ENCODE data around the gene AGRN.
A peak's percentile ranks its signal among the peaks of the same experiment; 100 is the strongest.
"Not testable (repeated sequence)": the region's sequence is repeated elsewhere in the genome, so short reads cannot be mapped to it uniquely, and the experiment has no call there.

Gene AGRN

DNA sequence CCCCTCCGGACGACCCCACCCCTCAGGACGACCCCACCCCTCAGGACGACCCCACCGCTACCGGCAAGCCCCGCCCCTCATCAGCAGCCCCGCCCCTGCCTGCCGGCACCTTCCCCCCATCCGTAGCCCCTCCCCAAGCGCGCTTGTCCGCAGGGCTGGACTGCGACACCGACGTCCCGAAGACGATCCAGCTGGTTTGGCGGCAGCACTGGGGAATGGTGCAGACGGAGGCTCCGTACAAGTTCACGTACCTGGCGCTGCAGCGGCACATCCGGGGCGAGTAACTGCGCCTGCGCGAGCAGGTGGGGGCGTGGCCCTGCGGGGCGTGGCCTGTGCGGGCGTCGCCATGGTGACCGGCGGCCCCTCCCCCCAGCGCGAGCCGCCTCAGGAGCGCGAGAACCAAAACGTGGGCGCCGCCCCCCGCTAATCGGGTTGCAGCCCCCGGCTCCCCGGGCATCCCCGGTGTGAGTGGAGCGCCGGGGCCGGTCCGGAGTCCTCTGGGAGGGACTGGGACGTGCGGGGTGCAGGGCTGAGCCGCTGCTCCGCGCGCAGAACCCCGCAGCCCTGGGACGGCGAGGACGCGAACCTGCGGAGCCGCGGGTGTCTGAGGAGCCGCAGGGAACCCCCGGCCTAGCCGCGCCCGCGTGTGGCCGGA is 49.3 kb downstream of the AGRN start:
- DNase-seq = peak; percentile 84

- DNase-seq = no peak
Observed at GRCh38 chr1:1069711-1070676, 50.1 kb downstream of the AGRN start.

DNA sequence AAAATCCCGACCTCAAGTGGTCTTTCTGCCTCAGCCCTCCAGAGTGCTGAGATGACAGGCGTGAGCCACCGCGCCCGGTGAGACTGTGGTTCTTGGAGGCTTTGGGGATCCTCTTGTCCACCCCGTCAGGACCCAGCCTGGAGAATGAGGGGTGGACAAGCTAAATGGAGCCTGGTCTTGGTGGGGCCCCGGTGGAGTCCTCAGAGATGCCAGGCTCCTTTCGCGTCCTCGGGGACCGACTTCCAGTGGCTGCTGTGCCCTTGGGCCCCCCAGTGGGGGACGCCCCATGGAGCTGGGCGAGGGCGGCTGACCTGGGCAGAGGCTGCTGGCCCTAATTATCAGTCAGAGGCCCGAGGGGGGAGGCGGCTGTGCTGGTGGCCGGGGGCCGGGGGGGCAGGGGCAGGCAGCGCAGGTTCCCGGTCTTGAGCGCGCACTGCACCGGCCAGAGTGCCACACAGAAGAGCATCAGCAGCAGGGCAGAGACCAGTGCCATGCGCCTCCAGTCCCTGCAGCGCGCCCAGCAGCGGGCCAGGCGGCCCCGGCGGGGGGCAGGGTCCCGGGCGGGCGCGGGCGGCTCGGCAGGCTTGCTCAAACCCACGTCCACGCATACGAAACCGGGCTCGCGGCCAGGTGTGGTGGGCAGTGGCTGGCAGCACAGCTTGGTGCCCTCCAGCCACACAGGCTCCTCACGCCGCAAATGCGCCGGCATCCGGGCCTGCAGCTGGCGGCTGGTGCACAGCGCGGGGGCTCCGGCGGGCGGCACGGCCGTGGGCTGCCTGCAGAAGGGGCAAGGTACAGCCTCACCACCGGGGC is 51.8 kb downstream of the AGRN start:
- DNase-seq = no peak

DNA sequence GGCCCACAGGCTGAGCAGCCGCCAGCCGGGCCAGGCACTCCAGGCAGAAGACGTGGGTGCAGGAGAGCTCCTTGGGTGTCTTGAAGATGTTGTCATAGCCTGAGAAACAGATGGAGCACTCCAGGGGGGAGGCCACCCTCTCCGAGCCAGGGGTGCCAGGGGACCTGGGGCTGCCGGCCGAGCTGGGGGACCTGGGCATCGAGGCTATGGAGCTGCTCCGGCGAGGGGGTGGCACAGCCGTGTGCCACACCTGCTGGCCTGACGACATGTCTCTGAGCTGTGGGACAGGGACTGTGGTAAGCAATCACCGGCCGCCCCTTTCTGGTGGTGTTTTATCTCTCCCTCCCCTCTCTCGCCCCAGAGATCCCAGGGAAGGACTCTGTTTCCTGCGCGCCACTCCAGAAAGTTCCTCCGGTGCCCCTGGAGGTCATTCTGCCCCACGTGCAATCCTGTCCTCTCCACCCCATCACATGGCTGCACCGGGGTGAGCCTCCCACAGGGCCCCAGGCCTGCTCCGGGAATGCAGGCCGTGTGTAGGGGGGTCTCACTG is 52.5 kb downstream of the AGRN start:
- no peak for DNase-seq

DNA sequence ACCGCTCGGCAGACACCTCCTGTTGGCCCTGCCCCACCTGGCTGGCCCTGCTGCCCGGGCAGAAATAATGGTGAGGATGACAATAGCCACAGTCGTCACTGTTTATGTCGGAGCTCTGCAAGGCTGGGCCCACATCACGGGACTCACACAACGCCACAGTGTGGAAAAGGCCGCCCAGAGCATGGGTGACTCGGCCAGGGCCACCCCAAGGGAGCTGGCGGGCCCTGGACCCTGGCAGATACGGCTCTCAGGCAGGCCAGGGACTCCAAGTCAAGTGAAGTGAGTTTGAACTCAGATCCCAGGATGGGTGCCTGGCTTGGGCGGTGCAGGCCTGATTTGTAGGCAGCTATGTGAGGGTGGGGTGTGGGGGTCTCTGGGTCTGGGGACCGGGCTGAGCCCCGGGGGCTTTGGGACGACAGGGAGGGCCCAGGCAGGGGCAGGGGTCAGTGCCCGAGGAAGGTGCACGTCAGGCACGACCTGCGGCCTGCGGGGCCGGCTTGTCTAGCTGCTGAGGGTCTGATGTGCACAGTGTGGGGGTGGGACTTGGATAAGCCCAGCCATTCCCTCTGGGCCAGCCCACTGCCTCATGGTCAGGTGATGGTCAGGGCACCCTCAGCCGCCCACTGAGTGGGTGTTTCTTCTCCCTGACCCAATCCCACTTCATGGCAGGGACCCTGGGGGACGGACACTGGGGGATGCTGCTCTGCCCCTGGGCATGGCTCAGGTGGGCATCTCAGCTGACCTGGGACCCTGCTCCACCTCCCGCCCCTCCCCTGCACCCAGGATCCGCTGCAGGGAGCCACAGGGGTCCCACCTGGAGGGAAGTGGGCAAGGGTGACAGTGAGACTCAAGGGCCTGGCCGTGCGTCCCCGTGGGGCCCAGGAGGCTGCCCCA is 53.2 kb downstream of the AGRN start:
- DNase-seq = no peak

DNA sequence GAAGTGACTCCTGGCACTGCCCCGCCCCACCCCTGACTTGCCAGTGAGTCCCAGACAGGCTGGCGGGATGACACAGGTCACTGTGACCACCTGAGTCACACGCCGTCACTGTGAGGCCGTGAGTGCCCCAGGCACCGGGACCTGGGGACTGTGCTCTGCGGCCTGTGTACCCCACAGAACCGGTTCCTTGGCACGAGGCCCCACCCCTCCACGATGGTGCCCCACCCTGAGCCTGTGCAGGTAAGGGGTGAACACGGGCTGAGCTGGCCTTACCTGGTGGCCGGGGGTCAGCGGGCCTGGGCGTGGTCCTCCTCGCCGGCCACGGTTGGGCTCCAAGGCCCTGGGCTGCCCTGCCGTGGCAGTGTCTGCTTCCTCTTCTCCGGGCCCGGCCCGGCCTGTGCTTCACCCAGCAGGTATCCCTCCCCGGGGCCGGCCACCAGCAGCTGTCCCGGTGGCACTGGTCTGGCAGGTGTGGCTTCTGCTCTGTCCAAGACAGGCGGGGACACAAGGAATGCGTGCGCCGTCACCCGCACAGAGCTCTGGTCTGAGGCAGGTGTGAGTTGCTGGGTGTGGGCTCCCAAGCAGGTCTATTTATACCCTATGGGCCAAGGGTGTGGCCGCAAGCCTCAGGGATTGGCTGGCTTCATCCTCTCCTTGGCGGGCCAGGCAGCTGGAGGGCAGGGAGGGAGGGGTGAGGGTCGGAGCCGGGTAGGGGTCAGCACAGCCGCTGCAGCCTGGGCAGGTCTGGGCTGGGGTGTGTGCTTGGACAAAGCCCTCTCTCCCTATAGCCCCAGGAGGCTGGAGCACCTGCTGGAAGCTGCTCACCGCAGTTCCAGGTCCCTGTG is 54.0 kb downstream of the AGRN start, which contains the start of gene RNF223:
Gene RNF223 (minus strand): TSS at position 564 of the 845 bp plus-strand sequence. CDS start 1,740 bp downstream, outside the sequence.
- DNase-seq = no peak

DNA sequence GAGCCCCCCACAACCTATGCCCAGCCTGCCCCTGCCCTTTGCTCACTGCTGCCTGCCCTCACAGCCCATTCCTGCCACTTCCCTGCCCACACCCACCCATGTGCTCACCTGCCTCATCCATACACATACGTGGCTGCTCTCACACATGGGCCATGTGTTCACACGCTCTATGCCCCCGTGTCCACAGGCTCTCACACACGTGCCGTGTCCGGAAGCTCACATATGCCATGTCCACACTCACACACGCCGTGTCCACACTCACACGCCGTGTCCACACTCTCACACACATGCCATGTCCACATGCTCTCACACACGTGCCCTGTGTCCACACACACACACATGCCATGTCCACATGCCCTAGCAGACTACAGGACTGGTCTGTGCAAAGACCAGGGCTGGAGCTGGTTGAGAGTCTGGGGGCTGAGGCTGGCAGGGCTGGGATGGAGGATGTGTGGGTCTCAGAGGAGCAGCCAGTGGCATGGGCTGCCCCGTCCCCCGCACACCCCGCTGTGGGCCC is 54.8 kb downstream of the AGRN start:
- no peak for DNase-seq

GRCh38 chr1:1075148-1075935 is 55.4 kb downstream of the AGRN start:
- no peak for DNase-seq

DNA sequence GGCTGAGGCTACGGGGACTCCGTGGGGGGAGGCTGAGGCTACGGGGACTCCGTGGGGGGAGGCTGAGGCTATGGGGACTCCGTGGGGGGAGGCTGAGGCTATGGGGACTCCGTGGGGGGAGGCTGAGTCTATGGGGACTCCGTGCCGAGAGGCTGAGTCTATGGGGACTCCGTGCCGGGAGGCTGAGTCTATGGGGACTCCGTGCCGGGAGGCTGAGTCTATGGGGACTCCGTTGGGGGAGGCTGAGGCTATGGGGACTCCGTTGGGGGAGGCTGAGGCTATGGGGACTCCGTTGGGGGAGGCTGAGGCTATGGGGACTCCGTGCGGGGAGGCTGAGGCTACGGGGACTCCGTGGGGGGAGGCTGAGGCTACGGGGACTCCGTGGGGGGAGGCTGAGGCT is 57.5 kb downstream of the AGRN start:
- DNase-seq = not testable (repeated sequence)

- no peak for DNase-seq
Observed at GRCh38 chr1:1079408-1080121, 59.6 kb downstream of the AGRN start.

GRCh38 chr1:1080122-1080757 is 60.3 kb downstream of the AGRN start:
- DNase-seq = no peak

DNA sequence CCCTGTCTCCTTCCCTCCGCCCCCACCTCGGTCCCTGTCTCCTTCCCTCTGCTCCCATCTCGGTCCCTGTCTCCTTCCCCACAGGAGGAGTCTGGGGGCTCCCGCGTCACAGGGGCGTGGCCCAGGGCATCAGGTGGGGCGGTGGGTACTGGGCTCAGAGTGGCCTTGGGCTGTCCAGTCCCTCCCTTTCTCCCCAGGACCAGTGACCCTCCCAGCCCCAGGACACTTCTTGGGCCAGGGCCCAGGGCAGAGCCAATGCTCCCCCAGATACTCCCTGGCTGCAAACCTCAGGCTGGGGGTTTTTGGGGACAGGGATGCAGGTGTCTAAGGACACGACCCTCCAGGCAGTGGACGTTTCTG is 61.0 kb downstream of the AGRN start:
- no peak for DNase-seq

- no peak for DNase-seq
Observed at GRCh38 chr1:1081311-1082238, 61.7 kb downstream of the AGRN start.

DNA sequence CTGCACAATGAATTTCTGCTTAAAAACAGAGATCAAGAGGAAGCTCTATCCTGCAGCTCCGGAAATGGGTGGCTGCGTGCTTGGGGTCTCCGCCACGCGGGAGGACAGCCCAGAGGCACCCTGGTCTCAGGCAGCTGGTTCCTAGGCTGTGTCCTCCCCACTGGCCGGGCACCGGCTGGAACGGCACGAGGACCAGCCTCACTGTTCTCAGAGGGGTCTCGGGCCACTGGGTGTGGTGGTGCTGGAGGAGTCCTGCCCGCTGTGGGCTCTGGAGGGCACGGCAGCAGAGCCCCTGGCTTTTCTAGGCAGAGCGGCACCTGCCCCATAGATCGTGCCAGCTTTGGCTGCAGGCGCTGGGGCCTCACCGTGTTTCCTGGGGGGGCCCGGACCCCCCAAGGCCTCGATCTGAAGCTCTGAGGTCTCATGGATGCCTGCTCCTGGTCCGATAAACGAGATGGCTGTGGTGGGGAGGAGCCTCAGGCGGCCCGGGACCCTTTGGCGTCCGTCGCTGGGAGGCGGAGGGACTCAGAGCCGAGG is 62.4 kb downstream of the AGRN start:
- no peak for DNase-seq

- no peak for DNase-seq
Observed at GRCh38 chr1:1082776-1083415, 63.0 kb downstream of the AGRN start.

Measured in activated effector memory CD4-positive, alpha-beta T cell treated with Interleukin-2 at 50 U/mL for 16 hours (primary cell).